Neural progenitor cell (in vitro differentiated cells): ENCODE results near the gene POLD3. TPM values are rescaled to one million over a fixed set of nuclear protein-coding genes. Genes with fewer than 3 reads are reported as not detected.
A peak's percentile ranks its signal among the peaks of the same experiment; 100 is the strongest.

Experiments
- DNase-seq: peaks from one replicate; pipeline ENCODE4 v3.0.0-alpha.2; 2016; ENCODE audit warnings: low spot score
- H2AFZ ChIP-seq: fragments of 200-600 bp; sonication (generic); replicated peaks from 2 replicates; pipeline ENCODE4 v1.6.1; 2016; ENCODE audit warnings: antibody characterized with exemption
- H3F3A ChIP-seq: fragments of 200-600 bp; sonication (generic); 2 replicates; pipeline ENCODE4 v1.6.1; 2016; ENCODE audit warnings: antibody characterized with exemption, low read depth
- H3K27ac ChIP-seq: fragments of 200-600 bp; sonication (generic); 2 replicates; pipeline ENCODE4 v1.5.1; 2016; ENCODE audit warnings: mild to moderate bottlenecking
- H3K27me3 ChIP-seq: fragments of 200-600 bp; sonication (generic); 2 replicates; pipeline ENCODE4 v1.6.1; 2016; ENCODE audit warnings: mild to moderate bottlenecking, moderate library complexity
- H3K36me3 ChIP-seq: fragments of 200-600 bp; sonication (generic); 2 replicates; pipeline ENCODE4 v1.5.1; 2016
- H3K4me1 ChIP-seq: fragments of 200-600 bp; sonication (generic); 2 replicates; pipeline ENCODE4 v1.6.1; 2016; ENCODE audit warnings: mixed run types
- H3K4me2 ChIP-seq: fragments of 200-600 bp; sonication (generic); 2 replicates; pipeline ENCODE4 v1.6.1; 2016
- H3K4me3 ChIP-seq: fragments of 200-600 bp; sonication (generic); 2 replicates; pipeline ENCODE4 v1.5.1; 2016
- H3K79me2 ChIP-seq: fragments of 200-600 bp; sonication (generic); 2 replicates; pipeline ENCODE4 v1.6.1; 2016; ENCODE audit warnings: low read depth
- H3K9ac ChIP-seq: fragments of 200-600 bp; sonication (generic); 2 replicates; pipeline ENCODE4 v1.6.1; 2016
- H3K9me3 ChIP-seq: fragments of 200-600 bp; sonication (generic); 2 replicates; pipeline ENCODE4 v1.5.1; 2016; ENCODE audit warnings: low read depth
- H4K20me1 ChIP-seq: fragments of 200-600 bp; sonication (generic); 2 replicates; pipeline ENCODE4 v1.6.1; 2016; ENCODE audit warnings: low read depth
- H3K27ac Mint-ChIP-seq: 3 replicates; pipeline ENCODE4 v1.8.0; 2021; ENCODE audit warnings: mixed read lengths
- H3K27me3 Mint-ChIP-seq: 2 replicates; pipeline ENCODE4 v1.8.0; 2022; ENCODE audit warnings: low read depth, mild to moderate bottlenecking, inconsistent platforms, moderate library complexity, mixed read lengths; ENCODE audit not compliant: insufficient read depth
- H3K36me3 Mint-ChIP-seq: 3 replicates; pipeline ENCODE4 v1.8.0; 2021; ENCODE audit warnings: mixed read lengths
- H3K4me1 Mint-ChIP-seq: 3 replicates; pipeline ENCODE4 v1.8.0; 2021; ENCODE audit warnings: mixed read lengths
- H3K4me3 Mint-ChIP-seq: 3 replicates; pipeline ENCODE4 v1.8.0; 2021; ENCODE audit warnings: mild to moderate bottlenecking, moderate library complexity, mixed read lengths
- H3K9me3 Mint-ChIP-seq: 3 replicates; pipeline ENCODE4 v1.8.0; 2020; ENCODE audit warnings: mixed read lengths
- EZH2 ChIP-seq: fragments of 200-600 bp; sonication (generic); IDR thresholded peaks from 2 replicates; pipeline ENCODE4 v1.6.1; 2017; ENCODE audit warnings: antibody characterized with exemption, mild to moderate bottlenecking, moderate library complexity
- EZH2phosphoT487 ChIP-seq: fragments of 200-600 bp; sonication (generic); IDR thresholded peaks from 2 replicates; pipeline ENCODE4 v1.6.1; 2017; ENCODE audit warnings: antibody characterized with exemption
- total RNA-seq: library from RNA; depleted of rRNA; stranded (reverse); fragments of >200 nt; gene quantifications from 2 replicates; pipeline ENCODE4 v1.2.3, GENCODE V29; 2015; ENCODE audit warnings: low replicate concordance
- TF ChIP-seq, protein P1 (sequence below): fragments of 200-600 bp; sonication (generic); IDR thresholded peaks from 2 replicates; pipeline ENCODE4 v1.5.1; 2017; ENCODE audit warnings: antibody characterized with exemption, mild to moderate bottlenecking

Gene POLD3
- total RNA-seq, 1 donor from 2014 or later, result 56.9 TPM

DNA sequence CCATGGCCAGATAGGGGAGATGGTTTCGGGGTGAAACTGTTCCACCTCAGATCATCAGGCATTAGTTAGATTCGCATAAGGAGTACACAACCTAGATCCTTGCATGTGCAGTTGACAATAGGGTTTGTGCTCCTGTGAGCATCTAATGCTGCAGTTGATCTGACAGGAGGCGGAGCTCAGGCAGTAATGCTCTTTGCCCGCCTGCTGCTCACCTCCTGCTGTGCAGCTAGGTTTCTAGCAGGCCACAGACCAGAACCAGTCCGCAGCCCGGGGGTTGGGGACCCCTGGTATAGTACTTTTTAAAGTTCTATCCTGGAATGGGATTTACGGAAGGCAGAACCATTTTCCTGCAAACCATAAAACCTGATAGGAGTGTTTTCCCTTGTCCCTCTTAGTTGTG is 54.6 kb downstream of the POLD3 start:
- DNase-seq, result peak; percentile 43
- Histone ChIP-seq H3K79me2 (no peaks in the 10 kb centered on the region), H2AFZ (no peak overlapping the region), H4K20me1 (peaks cover 7% of the 10 kb centered on the region), H3K4me1 (peaks cover 13% of the 10 kb centered on the region), H3K9me3 (no peaks in the 10 kb centered on the region), H3F3A (no peaks in the 10 kb centered on the region), H3K27ac (no peak overlapping the region), H3K36me3 (no peaks in the 10 kb centered on the region), H3K4me2 (peak overlapping the region; percentile 43), H3K4me3 (no peak overlapping the region), H3K27me3 (no peaks in the 10 kb centered on the region), H3K9ac (no peak overlapping the region)
- Mint-ChIP-seq H3K27ac (no peak overlapping the region), H3K9me3 (no peaks in the 10 kb centered on the region), H3K4me1 (peaks cover 3% of the 10 kb centered on the region), H3K27me3 (no peaks in the 10 kb centered on the region), H3K36me3 (peaks cover 17% of the 10 kb centered on the region), H3K4me3 (no peak overlapping the region)
- TF ChIP-seq, protein P1, sequence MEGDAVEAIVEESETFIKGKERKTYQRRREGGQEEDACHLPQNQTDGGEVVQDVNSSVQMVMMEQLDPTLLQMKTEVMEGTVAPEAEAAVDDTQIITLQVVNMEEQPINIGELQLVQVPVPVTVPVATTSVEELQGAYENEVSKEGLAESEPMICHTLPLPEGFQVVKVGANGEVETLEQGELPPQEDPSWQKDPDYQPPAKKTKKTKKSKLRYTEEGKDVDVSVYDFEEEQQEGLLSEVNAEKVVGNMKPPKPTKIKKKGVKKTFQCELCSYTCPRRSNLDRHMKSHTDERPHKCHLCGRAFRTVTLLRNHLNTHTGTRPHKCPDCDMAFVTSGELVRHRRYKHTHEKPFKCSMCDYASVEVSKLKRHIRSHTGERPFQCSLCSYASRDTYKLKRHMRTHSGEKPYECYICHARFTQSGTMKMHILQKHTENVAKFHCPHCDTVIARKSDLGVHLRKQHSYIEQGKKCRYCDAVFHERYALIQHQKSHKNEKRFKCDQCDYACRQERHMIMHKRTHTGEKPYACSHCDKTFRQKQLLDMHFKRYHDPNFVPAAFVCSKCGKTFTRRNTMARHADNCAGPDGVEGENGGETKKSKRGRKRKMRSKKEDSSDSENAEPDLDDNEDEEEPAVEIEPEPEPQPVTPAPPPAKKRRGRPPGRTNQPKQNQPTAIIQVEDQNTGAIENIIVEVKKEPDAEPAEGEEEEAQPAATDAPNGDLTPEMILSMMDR, result no peak
- no peak for TF ChIP-seq EZH2phosphoT487
- no peak for TF ChIP-seq EZH2

DNA sequence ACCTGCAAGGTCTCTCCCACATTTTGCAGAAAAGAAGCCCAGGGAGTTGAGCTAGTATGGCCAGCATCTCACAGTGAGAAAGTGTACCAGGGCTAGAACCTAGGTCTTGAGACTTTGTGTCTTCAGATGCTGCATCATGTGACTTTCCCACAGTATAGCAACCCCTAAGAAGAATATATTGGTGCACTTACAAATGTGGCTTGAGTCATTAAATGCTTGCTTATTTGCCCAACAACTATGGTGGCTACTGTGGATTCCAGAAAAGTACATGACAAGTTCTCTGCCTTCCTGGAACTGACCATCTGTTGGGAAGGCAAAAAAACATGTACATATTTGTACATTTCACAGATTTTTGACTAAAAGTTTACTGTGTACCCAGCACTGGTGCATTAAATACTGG is 55.0 kb downstream of the POLD3 start:
- Mint-ChIP-seq H3K4me1 (peaks cover 3% of the 10 kb centered on the region), H3K36me3 (peaks cover 17% of the 10 kb centered on the region), H3K27me3 (no peaks in the 10 kb centered on the region), H3K9me3 (no peaks in the 10 kb centered on the region), H3K4me3 (no peak overlapping the region), H3K27ac (no peak overlapping the region)
- Histone ChIP-seq H3K27me3 (no peaks in the 10 kb centered on the region), H2AFZ (no peak overlapping the region), H3K9me3 (no peaks in the 10 kb centered on the region), H3F3A (no peaks in the 10 kb centered on the region), H3K79me2 (no peaks in the 10 kb centered on the region), H3K4me2 (peak overlapping the region; percentile 43), H3K36me3 (no peaks in the 10 kb centered on the region), H4K20me1 (peaks cover 7% of the 10 kb centered on the region), H3K27ac (no peak overlapping the region), H3K9ac (no peak overlapping the region), H3K4me3 (no peak overlapping the region), H3K4me1 (peaks cover 13% of the 10 kb centered on the region)
- no peak for TF ChIP-seq EZH2
- TF ChIP-seq EZH2phosphoT487, result no peak
- TF ChIP-seq, protein P1, result no peak
- DNase-seq, result no peak

DNA sequence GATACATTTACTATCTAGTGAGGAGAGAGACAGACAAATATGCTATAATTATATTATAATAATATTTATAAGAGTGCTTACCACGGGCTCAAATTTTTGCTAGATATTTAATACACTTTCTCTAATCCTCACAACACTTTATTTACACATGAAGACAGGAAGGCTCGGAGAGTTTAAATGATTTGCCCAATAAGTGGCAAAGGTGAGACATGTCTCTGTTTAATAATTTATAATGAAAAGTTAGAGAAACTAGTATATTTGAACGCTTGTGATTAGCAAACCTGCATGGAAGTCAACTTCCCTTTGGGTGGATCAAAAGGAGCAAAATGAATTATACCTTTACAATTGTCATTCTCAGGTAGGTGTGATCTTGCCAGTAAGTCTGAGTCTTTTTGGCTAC is 55.4 kb downstream of the POLD3 start:
- Mint-ChIP-seq H3K27me3 (no peaks in the 10 kb centered on the region), H3K4me1 (peaks cover 3% of the 10 kb centered on the region), H3K36me3 (peaks cover 19% of the 10 kb centered on the region), H3K27ac (no peak overlapping the region), H3K4me3 (no peak overlapping the region), H3K9me3 (no peaks in the 10 kb centered on the region)
- no peaks in the 10 kb centered on the region for H3K36me3 ChIP-seq
- H3K4me3 ChIP-seq, result no peak overlapping the region
- H3K27ac ChIP-seq, result no peak overlapping the region
- no peaks in the 10 kb centered on the region for H3K9me3 ChIP-seq
- H3F3A ChIP-seq, result no peaks in the 10 kb centered on the region
- H4K20me1 ChIP-seq, result peaks cover 7% of the 10 kb centered on the region
- H3K4me1 ChIP-seq, result peaks cover 13% of the 10 kb centered on the region
- H3K4me2 ChIP-seq, result no peak overlapping the region
- DNase-seq, result no peak
- TF ChIP-seq, protein P1, result no peak
- TF ChIP-seq EZH2phosphoT487 (no peak), EZH2 (no peak)
- no peak overlapping the region for H2AFZ ChIP-seq
- no peaks in the 10 kb centered on the region for H3K27me3 ChIP-seq
- H3K9ac ChIP-seq, result no peak overlapping the region
- H3K79me2 ChIP-seq, result no peaks in the 10 kb centered on the region
